B cell (primary cell): ENCODE data around the gene POLR1C. TPM values are rescaled to one million over a fixed set of nuclear protein-coding genes. Genes with fewer than 3 reads are reported as not detected.

Experiments used
- ATAC-seq: fragments of 200-7000 bp; cut with Tn5 transposase; one replicate; pipeline ENCODE4 v1.10.0; 2021; ENCODE audit warnings: low read depth, mild to moderate bottlenecking, moderate number of reproducible peaks, moderate library complexity
- CTCF ChIA-PET: fragments of 350-600 bp; sonication (Branson Sonifier 250); formaldehyde crosslinking; loops from one replicate; lab custom pipeline; 2021; ENCODE audit warnings: antibody characterized with exemption, inconsistent platforms; lab: Charles Lee
- POLR2A ChIA-PET: fragments of 350-600 bp; sonication (Branson Sonifier 250); formaldehyde crosslinking; loops from one replicate; lab custom pipeline; 2021; ENCODE audit warnings: antibody characterized with exemption; lab: Charles Lee
- DNase-seq: peaks from one replicate; pipeline ENCODE4 v3.0.0; 2013
- H2AFZ ChIP-seq: 2 replicates; pipeline ENCODE4 v1.6.1; 2012; ENCODE audit warnings: mild to moderate bottlenecking, low read depth, low read length; ENCODE audit not compliant: insufficient read depth, poor library complexity, severe bottlenecking
- H3K27ac ChIP-seq, 2 donors: 1 replicate in 1 of 2; 2 replicates in 1 of 2; pipeline ENCODE4 v1.5.1; 2012 to 2013; ENCODE audit warnings: low read length in 2 of 2, mild to moderate bottlenecking in 2 of 2, moderate library complexity in 1 of 2
- H3K27me3 ChIP-seq, 4 experiments: fragments of 200-600 bp in 1 of 4; sonication (generic) in 1 of 4; replicated peaks in 1 of 4; 1 replicate in 2 of 4; 2 replicates in 2 of 4; pipeline versions ENCODE4 v1.6.1 to v1.7.0; 2013 to 2016; ENCODE audit warnings: low read length in 3 of 4, mild to moderate bottlenecking in 2 of 4, mixed read lengths in 1 of 4, moderate library complexity in 1 of 4; ENCODE audit not compliant: insufficient read depth in 4 of 4, control insufficient read depth in 3 of 4; ENCODE audit errors: control extremely low read depth in 1 of 4
- H3K36me3 ChIP-seq, 2 experiments: replicated peaks in 1 of 2; 1 replicate in 1 of 2; 2 replicates in 1 of 2; pipeline versions ENCODE4 v1.6.1 to v1.7.1; 2013; ENCODE audit warnings: low read length in 1 of 2; ENCODE audit not compliant: insufficient read depth in 2 of 2, control insufficient read depth in 1 of 2; ENCODE audit errors: control extremely low read depth in 1 of 2, extremely low read depth in 1 of 2
- H3K4me1 ChIP-seq, 2 donors: fragments of 200-600 bp in 1 of 2; sonication (generic) in 1 of 2; 1 replicate in 1 of 2; 2 replicates in 1 of 2; pipeline versions ENCODE4 v1.5.1 to v1.6.1; 2013 to 2017; ENCODE audit warnings: low read length in 2 of 2; ENCODE audit not compliant: control insufficient read depth in 2 of 2, insufficient read depth in 2 of 2
- H3K4me2 ChIP-seq: replicated peaks from 2 replicates; pipeline ENCODE3; 2012; ENCODE audit warnings: mild to moderate bottlenecking, low read depth, low read length; ENCODE audit not compliant: poor library complexity, severe bottlenecking
- H3K4me3 ChIP-seq, 5 experiments: fragments of 200-600 bp in 1 of 5; sonication (generic) in 1 of 5; 1 replicate in 3 of 5; 2 replicates in 2 of 5; pipeline versions ENCODE4 v1.5.1 to v1.7.0; 2011 to 2016; ENCODE audit warnings: low read length in 4 of 5, mild to moderate bottlenecking in 4 of 5, low read depth in 2 of 5, control low read depth in 1 of 5, moderate library complexity in 1 of 5; ENCODE audit not compliant: insufficient read depth in 1 of 5; ENCODE audit errors: control extremely low read depth in 1 of 5, extremely low read depth in 1 of 5
- H3K79me2 ChIP-seq: fragments of 200-600 bp; sonication (generic); one replicate; pipeline ENCODE4 v1.6.0; 2016; ENCODE audit warnings: low read length; ENCODE audit not compliant: control insufficient read depth, insufficient read depth
- H3K9ac ChIP-seq: fragments of 200-600 bp; sonication (generic); 2 replicates; pipeline ENCODE4 v1.6.1; 2017; ENCODE audit warnings: mild to moderate bottlenecking, low read length, moderate library complexity
- H3K9me3 ChIP-seq, 3 donors: one replicate each; pipeline versions ENCODE4 v1.6.1 to v1.7.1; 2013; ENCODE audit warnings: low read length in 2 of 3; ENCODE audit not compliant: control insufficient read depth in 2 of 3, insufficient read depth in 1 of 3; ENCODE audit errors: control extremely low read depth in 1 of 3
- H4K20me1 ChIP-seq: 2 replicates; pipeline ENCODE4 v1.6.0; 2012; ENCODE audit warnings: mild to moderate bottlenecking, low read length; ENCODE audit not compliant: insufficient read depth, control insufficient read depth, poor library complexity, severe bottlenecking
- H3K27ac Mint-ChIP-seq: one replicate; pipeline ENCODE4 v1.8.0; 2021; ENCODE audit warnings: mixed read lengths
- H3K27me3 Mint-ChIP-seq: one replicate; pipeline ENCODE4 v1.8.0; 2021; ENCODE audit warnings: mixed read lengths
- H3K4me1 Mint-ChIP-seq: one replicate; pipeline ENCODE4 v1.8.0; 2021; ENCODE audit warnings: mixed read lengths
- H3K4me3 Mint-ChIP-seq: one replicate; pipeline ENCODE4 v1.8.0; 2021; ENCODE audit warnings: mixed read lengths
- H3K9me3 Mint-ChIP-seq: one replicate; pipeline ENCODE4 v1.8.0; 2022; ENCODE audit warnings: mixed read lengths; ENCODE audit not compliant: insufficient read depth
- CTCF ChIP-seq: fragments of 200-600 bp; IDR thresholded peaks from one replicate; pipeline ENCODE4 v1.8.0; 2022; ENCODE audit warnings: antibody characterized with exemption, mild to moderate bottlenecking
- EZH2 ChIP-seq: IDR thresholded peaks from 2 replicates; pipeline ENCODE4 v1.6.1; 2012; ENCODE audit warnings: borderline replicate concordance, low read depth, mild to moderate bottlenecking, moderate library complexity, low read length; ENCODE audit not compliant: insufficient read depth, poor library complexity, severe bottlenecking
- WGBS: methylation state at CpG from one replicate; pipeline ENCODE4 v1.1.5; 2013; ENCODE audit warnings: missing lambda C conversion rate; ENCODE audit not compliant: insufficient coverage; 5-methylcytosine and 5-hydroxymethylcytosine counted together
- intact Hi-C: fragments of 100-400 bp; cut with micrococcal nuclease; formaldehyde crosslinking; loops from one replicate; pipeline ENCODE4 v1.10.0; 2022
- polyA plus RNA-seq: library from polyadenylated mRNA; depleted of rRNA; stranded (reverse); fragments of >200 nt; gene quantifications from 2 replicates; pipeline ENCODE4 v1.2.3, GENCODE V29; 2012
- total RNA-seq, 2 donors: library from RNA; stranded (reverse); fragments of 120-200 nt in 1 of 2; gene quantifications; 1 replicate in 1 of 2; 2 replicates in 1 of 2; pipeline versions ENCODE4 v1.2.3 to v1.2.4, GENCODE V29; 2013 to 2022

POLR1C gene
- total and polyA plus RNA-seq, 2 donors (not counting 1 experiment from before 2014, with no cell fraction given), result 21.4 to 43.3 TPM

- 100% methylated on average over 2 of the region's 6 CpGs for WGBS
- Mint-ChIP-seq H3K4me1 (peaks cover 16% of the 10 kb centered on the region), H3K27ac (no peak overlapping the region), H3K27me3 (no peaks in the 10 kb centered on the region), H3K9me3 (no peaks in the 10 kb centered on the region), H3K4me3 (no peak overlapping the region)
- ChIA-PET CTCF (interaction anchor here (0.6 to 8.0 kb wide), 3 partner anchors 11 to 231 kb away, joined by 3 to 69 read pairs (median 3); no protein-coding TSS in a partner anchor), POLR2A (interaction anchor here (0.6 kb wide), 1 partner anchor 130 kb away, joined by 7 read pairs; no protein-coding TSS in a partner anchor)
- peaks cover 0 to 47% of the 10 kb centered on the region in 2 experiments for H3K36me3 ChIP-seq
- no peak overlapping the region for H2AFZ ChIP-seq
- TF ChIP-seq CTCF (no peak), EZH2 (no peak)
- H3K9me3 ChIP-seq, result no peaks in the 10 kb centered on the region
- no peak overlapping the region for H3K9ac ChIP-seq
- no peaks in the 10 kb centered on the region for H4K20me1 ChIP-seq
- no peak overlapping the region for H3K4me3 ChIP-seq
- no peak overlapping the region for H3K27ac ChIP-seq
- DNase-seq (no peak), ATAC-seq (no peak)
- intact Hi-C loops, result no loop called here
- peaks cover 0 to 6% of the 10 kb centered on the region in 2 donors for H3K4me1 ChIP-seq
- H3K79me2 ChIP-seq, result peaks cover 30% of the 10 kb centered on the region
- H3K27me3 ChIP-seq, result no peaks in the 10 kb centered on the region
- no peak overlapping the region for H3K4me2 ChIP-seq
These were observed 22.6 kb upstream of the POLR1C start for GRCh38 chr6:43494321-43494720.

- H3K4me3 Mint-ChIP-seq, result no peak overlapping the region
- Histone ChIP-seq H4K20me1 (no peaks in the 10 kb centered on the region), H3K27me3 (no peaks in the 10 kb centered on the region), H3K4me2 (no peak overlapping the region), H3K4me1 (peaks cover 0 to 6% of the 10 kb centered on the region in 2 donors), H3K9me3 (no peaks in the 10 kb centered on the region), H2AFZ (no peak overlapping the region), H3K79me2 (peaks cover 30% of the 10 kb centered on the region), H3K9ac (no peak overlapping the region), H3K36me3 (peaks cover 0 to 48% of the 10 kb centered on the region in 2 experiments), H3K4me3 (no peak overlapping the region), H3K27ac (no peak overlapping the region)
- no peaks in the 10 kb centered on the region for H3K9me3 Mint-ChIP-seq
- TF ChIP-seq EZH2 (no peak), CTCF (no peak)
- CTCF ChIA-PET, result interaction anchor here (8.0 kb wide), 1 partner anchor 10 kb away, joined by 69 read pairs; no protein-coding TSS in a partner anchor
- H3K27ac Mint-ChIP-seq, result no peak overlapping the region
- peaks cover 16% of the 10 kb centered on the region for H3K4me1 Mint-ChIP-seq
- POLR2A ChIA-PET, result interaction anchor here (0.6 kb wide), 1 partner anchor 131 kb away, joined by 7 read pairs; no protein-coding TSS in a partner anchor
- no peaks in the 10 kb centered on the region for H3K27me3 Mint-ChIP-seq
- DNase-seq (no peak), ATAC-seq (no peak)
- intact Hi-C loops, result no loop called here
- WGBS, result 96% methylated on average over 4 of the region's 4 CpGs
These were observed 22.1 kb upstream of the POLR1C start for GRCh38 chr6:43494766-43495165.
